HEK293 (cell line): Measurements from ENCODE around the gene CCNG2.
A peak's percentile ranks its signal among the peaks of the same experiment; 100 is the strongest.

ENCODE experiments used
- CTCF ChIA-PET: fragments of 350-600 bp; formaldehyde crosslinking; extraction: SDS; loops from one replicate; lab custom pipeline; 2021; ENCODE audit warnings: antibody characterized with exemption; lab: Yijun Ruan, JAX
- POLR2A ChIA-PET: fragments of 300-600 bp; formaldehyde crosslinking; extraction: SDS; loops from one replicate; lab custom pipeline; 2020; ENCODE audit warnings: antibody characterized with exemption, inconsistent platforms; lab: Yijun Ruan, JAX
- H3K27ac ChIP-seq: fragments of 200-500 bp; sonication (Bioruptor generic); 2 replicates; pipeline ENCODE4 v1.5.1; 2014; ENCODE audit warnings: low read depth, low read length, control low read depth, inconsistent platforms; ENCODE audit errors: extremely low read depth
- H3K36me3 ChIP-seq, 2 experiments: fragments of 200-500 bp in 1 of 2; sonication (Bioruptor generic) in 1 of 2; 1 replicate in 1 of 2; 2 replicates in 1 of 2; pipeline ENCODE4 v1.5.1; 2014 to 2017; ENCODE audit warnings: inconsistent platforms in 2 of 2, low read length in 2 of 2; ENCODE audit not compliant: control insufficient read depth in 2 of 2, insufficient read depth in 1 of 2
- H3K4me1 ChIP-seq: fragments of 200-500 bp; sonication (Bioruptor generic); 2 replicates; pipeline ENCODE4 v1.5.1; 2014; ENCODE audit warnings: mild to moderate bottlenecking, low read length, inconsistent platforms; ENCODE audit not compliant: control insufficient read depth, insufficient read depth
- H3K4me3 ChIP-seq: 2 replicates; pipeline ENCODE4 v1.5.1; 2011; ENCODE audit warnings: low read depth, mild to moderate bottlenecking, control low read depth, low read length, moderate library complexity
- H3K9me3 ChIP-seq: fragments of 200-500 bp; sonication (Bioruptor generic); 2 replicates; pipeline ENCODE4 v1.5.1; 2014; ENCODE audit warnings: low read depth, low read length, inconsistent platforms; ENCODE audit not compliant: control insufficient read depth, insufficient read depth
- EGR2 ChIP-seq: fragments of 450-650 bp; formaldehyde crosslinking; IDR thresholded peaks from 2 replicates; pipeline ENCODE4 v1.5.1; 2016; ENCODE audit warnings: low read depth, missing biosample characterization, missing genetic modification characterization
- KLF7 ChIP-seq: fragments of 450-650 bp; formaldehyde crosslinking; IDR thresholded peaks from 2 replicates; pipeline ENCODE4 v1.5.1; 2016; ENCODE audit warnings: missing biosample characterization, missing genetic modification characterization, borderline replicate concordance
- WT1 ChIP-seq: fragments of 450-650 bp; formaldehyde crosslinking; IDR thresholded peaks from 2 replicates; pipeline ENCODE4 v1.5.1; 2016; ENCODE audit warnings: missing biosample characterization, missing genetic modification characterization
- ZBTB17 ChIP-seq: fragments of 450-650 bp; formaldehyde crosslinking; IDR thresholded peaks from 2 replicates; pipeline ENCODE4 v1.5.1; 2016; ENCODE audit warnings: missing biosample characterization, missing genetic modification characterization
- ZBTB8A ChIP-seq: fragments of 450-650 bp; formaldehyde crosslinking; IDR thresholded peaks from 2 replicates; pipeline ENCODE4 v1.5.1; 2016; ENCODE audit warnings: missing biosample characterization, missing genetic modification characterization
- ZFHX2 ChIP-seq: fragments of 450-650 bp; formaldehyde crosslinking; conservative IDR thresholded peaks from 2 replicates; pipeline ENCODE4 v1.5.1; 2016; ENCODE audit warnings: missing biosample characterization, missing genetic modification characterization
- ZNF174 ChIP-seq: fragments of 450-650 bp; formaldehyde crosslinking; IDR thresholded peaks from 2 replicates; pipeline ENCODE4 v1.5.0; 2017; ENCODE audit warnings: missing biosample characterization, mild to moderate bottlenecking, missing genetic modification characterization
- ZNF561 ChIP-seq: fragments of 450-650 bp; IDR thresholded peaks from 2 replicates; pipeline ENCODE4 v1.5.1; 2018; ENCODE audit warnings: missing biosample characterization, missing genetic modification characterization, borderline replicate concordance
- ZNF585B ChIP-seq: fragments of 450-650 bp; formaldehyde crosslinking; IDR thresholded peaks from 2 replicates; pipeline ENCODE4 v1.5.1; 2016; ENCODE audit warnings: missing biosample characterization, missing genetic modification characterization
- ZNF621 ChIP-seq: fragments of 450-650 bp; formaldehyde crosslinking; IDR thresholded peaks from 2 replicates; pipeline ENCODE4 v1.5.1; 2017; ENCODE audit warnings: missing biosample characterization, missing genetic modification characterization
- ZNF629 ChIP-seq: fragments of 450-650 bp; formaldehyde crosslinking; IDR thresholded peaks from 2 replicates; pipeline ENCODE4 v1.5.1; 2017; ENCODE audit warnings: missing biosample characterization, missing genetic modification characterization
- ZNF747 ChIP-seq: fragments of 450-650 bp; formaldehyde crosslinking; IDR thresholded peaks from 2 replicates; pipeline ENCODE4 v1.5.1; 2016; ENCODE audit warnings: missing biosample characterization, missing genetic modification characterization
- ZSCAN30 ChIP-seq: fragments of 450-650 bp; IDR thresholded peaks from 2 replicates; pipeline ENCODE4 v1.5.1; 2018; ENCODE audit warnings: missing biosample characterization, mild to moderate bottlenecking, missing genetic modification characterization, moderate library complexity
- TF ChIP-seq, protein P1 (sequence below): fragments of 450-650 bp; formaldehyde crosslinking; IDR thresholded peaks from 2 replicates; pipeline ENCODE4 v1.5.1; 2016; ENCODE audit warnings: missing biosample characterization, missing genetic modification characterization
- TF ChIP-seq, protein P2 (sequence below): fragments of 450-650 bp; formaldehyde crosslinking; IDR thresholded peaks from 2 replicates; pipeline ENCODE4 v1.5.1; 2016; ENCODE audit warnings: missing biosample characterization, missing genetic modification characterization
- TF ChIP-seq, protein P3 (sequence below): fragments of 450-650 bp; formaldehyde crosslinking; optimal IDR thresholded peaks from 2 replicates; pipeline ENCODE3; 2016; ENCODE audit warnings: missing biosample characterization, mild to moderate bottlenecking, missing genetic modification characterization
- TF ChIP-seq, protein P4 (sequence below): fragments of 450-650 bp; formaldehyde crosslinking; IDR thresholded peaks from 2 replicates; pipeline ENCODE4 v1.5.1; 2016; ENCODE audit warnings: missing biosample characterization, missing genetic modification characterization
- TF ChIP-seq, protein P5 (sequence below): fragments of 450-650 bp; formaldehyde crosslinking; IDR thresholded peaks from 2 replicates; pipeline ENCODE4 v1.5.1; 2017; ENCODE audit warnings: missing biosample characterization, missing genetic modification characterization
- TF ChIP-seq, protein P6 (sequence below): fragments of 450-650 bp; formaldehyde crosslinking; IDR thresholded peaks from 2 replicates; pipeline ENCODE4 v1.5.1; 2016; ENCODE audit warnings: missing biosample characterization, missing genetic modification characterization

CCNG2 gene

DNA sequence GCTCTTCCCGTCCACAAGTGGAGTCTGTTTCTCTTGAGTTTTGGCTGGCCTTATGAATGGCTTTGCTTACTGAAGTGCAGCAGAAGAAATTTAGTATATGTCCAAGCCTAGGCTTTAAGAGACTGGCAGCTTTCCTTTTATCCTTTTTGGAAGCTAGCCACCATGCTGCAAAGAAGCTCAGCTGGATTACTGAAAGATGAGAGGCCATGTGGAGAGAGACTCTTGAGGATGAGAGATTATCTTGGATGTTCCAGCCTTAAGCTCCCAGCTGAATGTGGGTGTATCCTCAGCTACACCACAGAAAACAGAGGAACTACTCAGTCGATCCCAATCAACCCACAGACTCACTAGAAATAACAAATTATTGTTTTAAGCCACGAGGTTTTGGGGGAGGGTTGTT is 12.5 kb downstream of the CCNG2 start:
- no peak overlapping the region for H3K27ac ChIP-seq
- POLR2A ChIA-PET: interaction anchor here (0.9 kb wide), 1 partner anchor 13 kb away, joined by 3 read pairs; the partner anchor contains the start of gene CCNG2
- H3K4me1 ChIP-seq: no peaks in the 10 kb centered on the region
- TF ChIP-seq WT1 (tag by site-specific recombination) (no peak), ZNF174 (tag by site-specific recombination) (no peak), ZNF585B (tag by site-specific recombination) (no peak), ZNF621 (tag by site-specific recombination) (no peak), ZFHX2 (tag by site-specific recombination) (peak; percentile 45; the same call in 1 of the 2 replicates), KLF7 (tag by site-specific recombination) (no peak), ZSCAN30 (tag by site-specific recombination) (no peak), ZBTB17 (tag by site-specific recombination) (no peak), ZNF747 (no peak), EGR2 (peak; percentile 68), ZNF561 (tag by site-specific recombination) (no peak)
- TF ChIP-seq, protein P1, sequence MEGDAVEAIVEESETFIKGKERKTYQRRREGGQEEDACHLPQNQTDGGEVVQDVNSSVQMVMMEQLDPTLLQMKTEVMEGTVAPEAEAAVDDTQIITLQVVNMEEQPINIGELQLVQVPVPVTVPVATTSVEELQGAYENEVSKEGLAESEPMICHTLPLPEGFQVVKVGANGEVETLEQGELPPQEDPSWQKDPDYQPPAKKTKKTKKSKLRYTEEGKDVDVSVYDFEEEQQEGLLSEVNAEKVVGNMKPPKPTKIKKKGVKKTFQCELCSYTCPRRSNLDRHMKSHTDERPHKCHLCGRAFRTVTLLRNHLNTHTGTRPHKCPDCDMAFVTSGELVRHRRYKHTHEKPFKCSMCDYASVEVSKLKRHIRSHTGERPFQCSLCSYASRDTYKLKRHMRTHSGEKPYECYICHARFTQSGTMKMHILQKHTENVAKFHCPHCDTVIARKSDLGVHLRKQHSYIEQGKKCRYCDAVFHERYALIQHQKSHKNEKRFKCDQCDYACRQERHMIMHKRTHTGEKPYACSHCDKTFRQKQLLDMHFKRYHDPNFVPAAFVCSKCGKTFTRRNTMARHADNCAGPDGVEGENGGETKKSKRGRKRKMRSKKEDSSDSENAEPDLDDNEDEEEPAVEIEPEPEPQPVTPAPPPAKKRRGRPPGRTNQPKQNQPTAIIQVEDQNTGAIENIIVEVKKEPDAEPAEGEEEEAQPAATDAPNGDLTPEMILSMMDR: no peak
- TF ChIP-seq, protein P2, sequence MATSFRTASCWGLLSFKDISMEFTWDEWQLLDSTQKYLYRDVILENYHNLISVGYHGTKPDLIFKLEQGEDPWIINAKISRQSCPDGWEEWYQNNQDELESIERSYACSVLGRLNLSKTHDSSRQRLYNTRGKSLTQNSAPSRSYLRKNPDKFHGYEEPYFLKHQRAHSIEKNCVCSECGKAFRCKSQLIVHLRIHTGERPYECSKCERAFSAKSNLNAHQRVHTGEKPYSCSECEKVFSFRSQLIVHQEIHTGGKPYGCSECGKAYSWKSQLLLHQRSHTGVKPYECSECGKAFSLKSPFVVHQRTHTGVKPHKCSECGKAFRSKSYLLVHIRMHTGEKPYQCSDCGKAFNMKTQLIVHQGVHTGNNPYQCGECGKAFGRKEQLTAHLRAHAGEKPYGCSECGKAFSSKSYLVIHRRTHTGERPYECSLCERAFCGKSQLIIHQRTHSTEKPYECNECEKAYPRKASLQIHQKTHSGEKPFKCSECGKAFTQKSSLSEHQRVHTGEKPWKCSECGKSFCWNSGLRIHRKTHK (tag by site-specific recombination): no peak
- TF ChIP-seq, protein P3, sequence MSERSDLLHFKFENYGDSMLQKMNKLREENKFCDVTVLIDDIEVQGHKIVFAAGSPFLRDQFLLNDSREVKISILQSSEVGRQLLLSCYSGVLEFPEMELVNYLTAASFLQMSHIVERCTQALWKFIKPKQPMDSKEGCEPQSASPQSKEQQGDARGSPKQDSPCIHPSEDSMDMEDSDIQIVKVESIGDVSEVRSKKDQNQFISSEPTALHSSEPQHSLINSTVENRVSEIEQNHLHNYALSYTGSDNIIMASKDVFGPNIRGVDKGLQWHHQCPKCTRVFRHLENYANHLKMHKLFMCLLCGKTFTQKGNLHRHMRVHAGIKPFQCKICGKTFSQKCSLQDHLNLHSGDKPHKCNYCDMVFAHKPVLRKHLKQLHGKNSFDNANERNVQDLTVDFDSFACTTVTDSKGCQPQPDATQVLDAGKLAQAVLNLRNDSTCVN: no peak
- TF ChIP-seq, protein P4, sequence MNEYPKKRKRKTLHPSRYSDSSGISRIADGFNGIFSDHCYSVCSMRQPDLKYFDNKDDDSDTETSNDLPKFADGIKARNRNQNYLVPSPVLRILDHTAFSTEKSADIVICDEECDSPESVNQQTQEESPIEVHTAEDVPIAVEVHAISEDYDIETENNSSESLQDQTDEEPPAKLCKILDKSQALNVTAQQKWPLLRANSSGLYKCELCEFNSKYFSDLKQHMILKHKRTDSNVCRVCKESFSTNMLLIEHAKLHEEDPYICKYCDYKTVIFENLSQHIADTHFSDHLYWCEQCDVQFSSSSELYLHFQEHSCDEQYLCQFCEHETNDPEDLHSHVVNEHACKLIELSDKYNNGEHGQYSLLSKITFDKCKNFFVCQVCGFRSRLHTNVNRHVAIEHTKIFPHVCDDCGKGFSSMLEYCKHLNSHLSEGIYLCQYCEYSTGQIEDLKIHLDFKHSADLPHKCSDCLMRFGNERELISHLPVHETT (tag by site-specific recombination): no peak
- TF ChIP-seq, protein P5, sequence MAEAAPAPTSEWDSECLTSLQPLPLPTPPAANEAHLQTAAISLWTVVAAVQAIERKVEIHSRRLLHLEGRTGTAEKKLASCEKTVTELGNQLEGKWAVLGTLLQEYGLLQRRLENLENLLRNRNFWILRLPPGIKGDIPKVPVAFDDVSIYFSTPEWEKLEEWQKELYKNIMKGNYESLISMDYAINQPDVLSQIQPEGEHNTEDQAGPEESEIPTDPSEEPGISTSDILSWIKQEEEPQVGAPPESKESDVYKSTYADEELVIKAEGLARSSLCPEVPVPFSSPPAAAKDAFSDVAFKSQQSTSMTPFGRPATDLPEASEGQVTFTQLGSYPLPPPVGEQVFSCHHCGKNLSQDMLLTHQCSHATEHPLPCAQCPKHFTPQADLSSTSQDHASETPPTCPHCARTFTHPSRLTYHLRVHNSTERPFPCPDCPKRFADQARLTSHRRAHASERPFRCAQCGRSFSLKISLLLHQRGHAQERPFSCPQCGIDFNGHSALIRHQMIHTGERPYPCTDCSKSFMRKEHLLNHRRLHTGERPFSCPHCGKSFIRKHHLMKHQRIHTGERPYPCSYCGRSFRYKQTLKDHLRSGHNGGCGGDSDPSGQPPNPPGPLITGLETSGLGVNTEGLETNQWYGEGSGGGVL (tag by site-specific recombination): no peak
- TF ChIP-seq, protein P6, sequence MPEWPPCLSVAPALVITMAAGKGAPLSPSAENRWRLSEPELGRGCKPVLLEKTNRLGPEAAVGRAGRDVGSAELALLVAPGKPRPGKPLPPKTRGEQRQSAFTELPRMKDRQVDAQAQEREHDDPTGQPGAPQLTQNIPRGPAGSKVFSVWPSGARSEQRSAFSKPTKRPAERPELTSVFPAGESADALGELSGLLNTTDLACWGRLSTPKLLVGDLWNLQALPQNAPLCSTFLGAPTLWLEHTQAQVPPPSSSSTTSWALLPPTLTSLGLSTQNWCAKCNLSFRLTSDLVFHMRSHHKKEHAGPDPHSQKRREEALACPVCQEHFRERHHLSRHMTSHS (tag by site-specific recombination): no peak
- H3K4me3 ChIP-seq: no peak overlapping the region
- H3K36me3 ChIP-seq: peaks cover 10 to 56% of the 10 kb centered on the region in 2 experiments
- no peaks in the 10 kb centered on the region for H3K9me3 ChIP-seq
- CTCF ChIA-PET: no interaction called here

DNA sequence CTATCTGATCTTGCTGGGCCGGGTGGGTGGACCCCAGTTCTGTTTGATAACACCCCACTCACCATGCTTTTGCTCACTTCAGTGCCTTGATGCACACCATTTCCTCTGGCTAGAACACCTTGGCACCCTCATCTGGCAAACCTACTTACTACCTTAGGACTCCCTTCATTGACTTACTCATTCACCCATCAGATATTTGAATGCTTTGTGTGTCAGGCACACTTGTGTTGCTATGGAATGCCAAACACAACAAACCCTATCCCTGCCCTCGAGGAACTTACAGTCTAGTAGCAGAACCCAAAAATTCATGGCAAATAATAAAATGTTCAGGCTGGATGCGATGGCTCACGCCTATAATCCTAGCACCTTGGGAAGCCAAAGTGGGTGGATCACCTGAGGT is 13.9 kb downstream of the CCNG2 start:
- no peaks in the 10 kb centered on the region for H3K9me3 ChIP-seq
- peaks cover 0 to 41% of the 10 kb centered on the region in 2 experiments; a peak in 2 of 3 replicates for H3K36me3 ChIP-seq
- CTCF ChIA-PET: no interaction called here
- H3K27ac ChIP-seq: no peak overlapping the region
- no peak overlapping the region for H3K4me3 ChIP-seq
- H3K4me1 ChIP-seq: no peaks in the 10 kb centered on the region
- POLR2A ChIA-PET: no interaction called here
- TF ChIP-seq ZBTB8A (no peak), ZNF629 (tag by site-specific recombination) (no peak)
